Endothelial cell (in vitro differentiated cells): ENCODE results near the gene PLSCR1. TPM values are rescaled to one million over a fixed set of nuclear protein-coding genes. Genes with fewer than 3 reads are reported as not detected.

Experiments used
- DNase-seq: peaks from one replicate; pipeline ENCODE4 v3.0.0; 2021; ENCODE audit warnings: low spot score
- H3K27ac Mint-ChIP-seq: one replicate; pipeline ENCODE4 v1.8.0; 2021; ENCODE audit warnings: mixed read lengths, inconsistent platforms; ENCODE audit not compliant: unreplicated experiment
- H3K27me3 Mint-ChIP-seq: one replicate; pipeline ENCODE4 v1.8.0; 2021; ENCODE audit warnings: mild to moderate bottlenecking, moderate library complexity, mixed read lengths, inconsistent platforms; ENCODE audit not compliant: unreplicated experiment
- H3K36me3 Mint-ChIP-seq: one replicate; pipeline ENCODE4 v1.8.0; 2021; ENCODE audit warnings: mild to moderate bottlenecking, low read depth, mixed read lengths, inconsistent platforms; ENCODE audit not compliant: unreplicated experiment
- H3K4me1 Mint-ChIP-seq: one replicate; pipeline ENCODE4 v1.8.0; 2021; ENCODE audit warnings: mild to moderate bottlenecking, mixed read lengths, inconsistent platforms; ENCODE audit not compliant: unreplicated experiment
- H3K4me3 Mint-ChIP-seq: one replicate; pipeline ENCODE4 v1.8.0; 2021; ENCODE audit warnings: mild to moderate bottlenecking, mixed read lengths, inconsistent platforms; ENCODE audit not compliant: unreplicated experiment
- H3K9me3 Mint-ChIP-seq: one replicate; pipeline ENCODE4 v1.8.0; 2021; ENCODE audit warnings: mixed read lengths, inconsistent platforms; ENCODE audit not compliant: unreplicated experiment
- CTCF ChIP-seq: fragments of 200-600 bp; sonication (generic); IDR thresholded peaks from one replicate; pipeline ENCODE4 v1.5.0; 2021; ENCODE audit warnings: antibody characterized with exemption; ENCODE audit not compliant: unreplicated experiment
- total RNA-seq: library from RNA; stranded (reverse); fragmentation: NEBNext Ultra II Directional; extraction: Animal tissue kit (Norgen Biotek cat#: 25700); gene quantifications from one replicate; pipeline ENCODE4 v1.2.1, GENCODE V29; 2021; ENCODE audit not compliant: unreplicated experiment

PLSCR1 gene
- total RNA-seq, 1 donor from 2014 or later, result 77.1 TPM

- Mint-ChIP-seq H3K9me3 (no peaks in the 10 kb centered on the region), H3K4me1 (no peaks in the 10 kb centered on the region), H3K4me3 (no peak overlapping the region), H3K27ac (no peak overlapping the region), H3K36me3 (no peaks in the 10 kb centered on the region), H3K27me3 (peaks cover 1% of the 10 kb centered on the region)
- DNase-seq, result no peak
- no peak for TF ChIP-seq CTCF
Measured at GRCh38 chr3:146473726-146474125, 70.7 kb downstream of the PLSCR1 start.

- no peak for TF ChIP-seq CTCF
- no peak overlapping the region for H3K27ac Mint-ChIP-seq
- H3K4me3 Mint-ChIP-seq, result no peak overlapping the region
- peaks cover 1% of the 10 kb centered on the region for H3K27me3 Mint-ChIP-seq
- no peaks in the 10 kb centered on the region for H3K4me1 Mint-ChIP-seq
- H3K36me3 Mint-ChIP-seq, result no peaks in the 10 kb centered on the region
- no peaks in the 10 kb centered on the region for H3K9me3 Mint-ChIP-seq
- no peak for DNase-seq
Measured at GRCh38 chr3:146472611-146473010, 71.8 kb downstream of the PLSCR1 start.

GRCh38 chr3:146471012-146471411 lies 73.4 kb downstream of the PLSCR1 start:
- Mint-ChIP-seq H3K4me3 (no peak overlapping the region), H3K36me3 (no peaks in the 10 kb centered on the region), H3K27ac (no peak overlapping the region), H3K4me1 (no peaks in the 10 kb centered on the region), H3K9me3 (no peaks in the 10 kb centered on the region), H3K27me3 (peaks cover 1% of the 10 kb centered on the region)
- TF ChIP-seq CTCF, result no peak
- DNase-seq, result no peak

GRCh38 chr3:146470425-146470990 lies 73.9 kb downstream of the PLSCR1 start:
- no peaks in the 10 kb centered on the region for H3K4me1 Mint-ChIP-seq
- no peaks in the 10 kb centered on the region for H3K9me3 Mint-ChIP-seq
- H3K27me3 Mint-ChIP-seq, result peaks cover 1% of the 10 kb centered on the region
- TF ChIP-seq CTCF, result no peak
- H3K4me3 Mint-ChIP-seq, result no peak overlapping the region
- no peaks in the 10 kb centered on the region for H3K36me3 Mint-ChIP-seq
- no peak for DNase-seq
- no peak overlapping the region for H3K27ac Mint-ChIP-seq

GRCh38 chr3:146469150-146470017 lies 75.0 kb downstream of the PLSCR1 start, which contains the start of gene PLSCR2:
Gene PLSCR2 (minus strand): TSS chr3:146469561. CDS start chr3:146459904, 9,657 bp downstream.
- Mint-ChIP-seq H3K27ac (no peak within 1 kb of the TSS), H3K27me3 (peaks cover 1% of the 10 kb centered on the region), H3K9me3 (no peaks in the 10 kb centered on the region), H3K36me3 (no peaks in the 10 kb centered on the region), H3K4me3 (peak within 1 kb of the TSS; percentile 79), H3K4me1 (no peaks in the 10 kb centered on the region)
- no peak for TF ChIP-seq CTCF
- DNase-seq, result peak; percentile 22
